Measurements from ENCODE around the gene RNF115. TPM values are rescaled to one million over a fixed set of nuclear protein-coding genes. Genes with fewer than 3 reads are reported as not detected.

RNF115 gene
- total RNA-seq, 1 donor from 2014 or later, result 15.9 TPM

DNA sequence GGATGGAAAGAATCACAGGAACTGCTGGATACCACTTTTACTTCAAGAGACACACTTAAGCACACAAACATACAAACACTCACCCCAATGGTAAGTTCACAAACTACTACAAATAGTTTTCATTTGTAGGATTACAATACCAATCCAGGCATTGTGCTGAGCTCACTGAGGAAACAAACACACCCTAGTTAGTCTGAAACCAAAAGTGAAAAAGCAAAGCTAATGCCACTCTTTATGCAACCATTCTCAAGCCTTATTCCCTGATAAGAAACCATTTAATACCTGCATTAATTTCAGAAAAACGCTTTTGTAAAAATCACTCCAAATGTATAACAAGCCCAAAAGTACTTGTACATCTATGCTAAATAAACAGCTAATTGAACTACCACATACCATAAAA, 38.3 kb downstream of the RNF115 start:
- peaks cover 38% of the 10 kb centered on the region for H3K4me1 Mint-ChIP-seq (ENCODE audit: unreplicated experiment)
- peak overlapping the region; percentile 53 for H3K27ac Mint-ChIP-seq (ENCODE audit: unreplicated experiment)
- H3K36me3 Mint-ChIP-seq (ENCODE audit: unreplicated experiment), result peaks cover 19% of the 10 kb centered on the region
- H3K4me3 Mint-ChIP-seq (ENCODE audit: unreplicated experiment), result no peak overlapping the region
- TF ChIP-seq, protein P1, sequence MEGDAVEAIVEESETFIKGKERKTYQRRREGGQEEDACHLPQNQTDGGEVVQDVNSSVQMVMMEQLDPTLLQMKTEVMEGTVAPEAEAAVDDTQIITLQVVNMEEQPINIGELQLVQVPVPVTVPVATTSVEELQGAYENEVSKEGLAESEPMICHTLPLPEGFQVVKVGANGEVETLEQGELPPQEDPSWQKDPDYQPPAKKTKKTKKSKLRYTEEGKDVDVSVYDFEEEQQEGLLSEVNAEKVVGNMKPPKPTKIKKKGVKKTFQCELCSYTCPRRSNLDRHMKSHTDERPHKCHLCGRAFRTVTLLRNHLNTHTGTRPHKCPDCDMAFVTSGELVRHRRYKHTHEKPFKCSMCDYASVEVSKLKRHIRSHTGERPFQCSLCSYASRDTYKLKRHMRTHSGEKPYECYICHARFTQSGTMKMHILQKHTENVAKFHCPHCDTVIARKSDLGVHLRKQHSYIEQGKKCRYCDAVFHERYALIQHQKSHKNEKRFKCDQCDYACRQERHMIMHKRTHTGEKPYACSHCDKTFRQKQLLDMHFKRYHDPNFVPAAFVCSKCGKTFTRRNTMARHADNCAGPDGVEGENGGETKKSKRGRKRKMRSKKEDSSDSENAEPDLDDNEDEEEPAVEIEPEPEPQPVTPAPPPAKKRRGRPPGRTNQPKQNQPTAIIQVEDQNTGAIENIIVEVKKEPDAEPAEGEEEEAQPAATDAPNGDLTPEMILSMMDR (IDR thresholded peaks at IDR 0.05), result no peak
- no peak for DNase-seq (ENCODE audit: extremely low spot score, unreplicated experiment)
- H3K9me3 Mint-ChIP-seq (ENCODE audit: unreplicated experiment), result no peaks in the 10 kb centered on the region
- H3K27me3 Mint-ChIP-seq (ENCODE audit: unreplicated experiment), result no peaks in the 10 kb centered on the region

DNA sequence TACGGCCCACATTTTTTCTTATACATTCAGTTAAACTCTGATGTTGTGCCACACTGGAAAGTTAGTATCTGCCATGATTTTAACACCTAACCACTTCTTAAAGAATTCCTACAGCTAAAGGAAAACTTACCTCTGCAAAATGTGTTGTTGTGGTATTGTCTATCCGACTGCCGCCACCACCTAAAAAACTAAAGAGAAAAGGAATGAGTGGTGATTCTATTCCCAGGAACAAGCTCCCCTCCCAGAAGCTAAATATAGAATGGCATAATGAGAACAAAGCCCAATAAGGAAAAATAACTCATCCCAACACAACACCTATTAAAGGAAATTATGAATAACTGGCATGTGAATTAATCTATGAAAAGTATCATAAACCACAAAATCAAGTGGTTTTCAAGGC, 39.5 kb downstream of the RNF115 start:
- DNase-seq (ENCODE audit: extremely low spot score, unreplicated experiment), result no peak

DNA sequence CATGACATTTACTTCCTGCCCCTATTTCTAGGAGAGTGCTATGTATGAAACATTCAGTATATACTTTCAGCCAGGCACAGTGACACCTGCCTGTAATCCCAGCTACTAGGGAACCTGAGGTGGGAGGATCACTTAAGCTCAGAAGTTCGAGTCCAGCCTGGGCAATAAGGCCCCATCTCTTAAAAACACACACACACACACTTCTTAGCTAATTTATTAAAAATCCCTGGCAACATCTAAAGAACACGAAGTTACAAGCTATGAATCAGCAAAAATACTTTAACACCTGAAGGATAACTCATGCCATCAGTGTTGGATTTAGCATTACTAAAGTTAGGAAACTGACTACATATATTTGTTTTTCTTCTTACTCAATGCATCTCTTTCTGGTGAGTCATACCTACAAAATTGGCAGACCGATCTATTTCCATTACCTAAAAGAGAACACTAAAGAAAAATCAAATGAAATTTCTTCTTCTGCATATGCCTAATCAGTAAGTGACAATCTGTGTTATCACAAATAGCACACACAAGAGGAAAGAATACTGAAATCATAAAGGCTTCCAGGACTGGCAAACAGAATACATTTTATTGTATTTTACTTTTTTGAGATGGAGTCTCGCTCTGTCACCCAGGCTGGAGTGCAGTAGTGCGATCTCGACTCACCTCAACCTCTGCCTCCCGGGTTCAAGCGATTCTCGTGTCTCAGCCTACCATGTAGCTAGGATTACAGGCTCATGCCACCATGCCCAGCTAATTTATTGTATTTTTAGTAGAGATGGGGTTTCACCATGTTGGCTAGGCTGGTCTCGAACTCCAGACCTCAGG, 41.4 kb downstream of the RNF115 start:
- H3K27me3 Mint-ChIP-seq (ENCODE audit: unreplicated experiment), result no peaks in the 10 kb centered on the region
- DNase-seq (ENCODE audit: extremely low spot score, unreplicated experiment), result no peak
- peaks cover 14% of the 10 kb centered on the region for H3K36me3 Mint-ChIP-seq (ENCODE audit: unreplicated experiment)
- H3K4me3 Mint-ChIP-seq (ENCODE audit: unreplicated experiment), result no peak overlapping the region
- H3K27ac Mint-ChIP-seq (ENCODE audit: unreplicated experiment), result peak overlapping the region; percentile 80
- TF ChIP-seq, protein P1 (IDR thresholded peaks at IDR 0.05), result no peak
- H3K4me1 Mint-ChIP-seq (ENCODE audit: unreplicated experiment), result peaks cover 40% of the 10 kb centered on the region
- H3K9me3 Mint-ChIP-seq (ENCODE audit: unreplicated experiment), result no peaks in the 10 kb centered on the region

More for the DNA sequence above, 39.5 kb downstream of the RNF115 start:
- Mint-ChIP-seq H3K27me3 (ENCODE audit: unreplicated experiment) (no peaks in the 10 kb centered on the region), H3K4me3 (ENCODE audit: unreplicated experiment) (no peak overlapping the region), H3K4me1 (ENCODE audit: unreplicated experiment) (peaks cover 38% of the 10 kb centered on the region), H3K9me3 (ENCODE audit: unreplicated experiment) (no peaks in the 10 kb centered on the region), H3K27ac (ENCODE audit: unreplicated experiment) (peak overlapping the region; percentile 5), H3K36me3 (ENCODE audit: unreplicated experiment) (peaks cover 19% of the 10 kb centered on the region)
- TF ChIP-seq, protein P1 (IDR thresholded peaks at IDR 0.05), result no peak

DNA sequence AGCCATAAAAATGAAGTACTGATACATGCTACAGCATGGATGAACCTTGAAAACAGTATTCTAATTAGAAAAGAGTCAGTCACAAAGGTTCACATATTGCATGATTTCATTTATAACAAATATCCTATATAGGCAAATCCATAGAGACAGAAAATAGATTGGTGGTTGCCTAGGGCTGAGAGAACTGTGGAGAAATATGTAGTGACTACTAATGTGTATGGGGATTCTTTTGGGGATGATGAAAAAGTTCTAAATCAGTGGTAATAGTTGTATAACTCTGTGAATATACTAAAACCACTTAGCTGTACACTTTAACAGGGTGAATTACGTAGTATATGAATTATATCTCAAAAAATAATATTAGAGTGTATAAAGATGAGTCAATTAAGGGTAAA, 45.8 kb downstream of the RNF115 start:
- DNase-seq (ENCODE audit: extremely low spot score, unreplicated experiment), result no peak
- H3K36me3 Mint-ChIP-seq (ENCODE audit: unreplicated experiment), result peaks cover 15% of the 10 kb centered on the region
- H3K4me1 Mint-ChIP-seq (ENCODE audit: unreplicated experiment), result peaks cover 22% of the 10 kb centered on the region
- TF ChIP-seq, protein P1 (IDR thresholded peaks at IDR 0.05), result no peak
- H3K4me3 Mint-ChIP-seq (ENCODE audit: unreplicated experiment), result no peak overlapping the region
- no peaks in the 10 kb centered on the region for H3K27me3 Mint-ChIP-seq (ENCODE audit: unreplicated experiment)
- no peaks in the 10 kb centered on the region for H3K9me3 Mint-ChIP-seq (ENCODE audit: unreplicated experiment)
- no peak overlapping the region for H3K27ac Mint-ChIP-seq (ENCODE audit: unreplicated experiment)

DNA sequence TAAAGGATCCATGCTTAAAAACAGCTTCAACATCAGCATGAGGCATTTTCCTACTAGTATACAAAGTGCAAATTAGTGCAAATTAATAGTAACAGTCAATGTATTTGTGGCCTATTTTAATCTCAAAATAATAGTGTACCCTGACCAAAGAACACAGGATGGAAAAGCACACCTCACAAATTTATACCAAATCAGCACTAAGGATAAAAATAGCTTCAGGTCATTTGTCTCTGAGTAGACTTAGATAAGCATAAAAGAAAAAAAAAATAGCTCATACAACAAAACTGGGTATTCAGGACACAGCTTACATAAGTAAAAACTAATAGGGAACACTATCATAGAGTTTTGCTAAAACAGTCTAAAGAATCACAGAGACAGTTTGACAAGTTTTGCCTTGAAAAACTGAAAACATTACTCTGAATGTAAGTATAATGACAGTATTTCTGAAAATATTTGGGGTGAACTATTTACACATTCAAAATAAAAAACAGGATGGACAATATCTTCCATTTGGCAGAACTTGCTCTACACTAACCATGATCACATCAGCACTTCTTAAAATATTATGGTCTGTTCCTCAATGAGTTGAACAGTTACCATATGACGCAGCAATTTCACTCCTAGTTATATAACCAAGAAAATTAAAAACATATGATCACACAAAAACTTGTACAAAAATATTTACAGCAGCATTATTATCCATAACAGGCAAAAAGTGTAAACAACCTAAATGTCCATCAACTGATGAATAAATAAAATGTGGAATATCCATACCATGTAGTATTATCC, 46.3 kb downstream of the RNF115 start:
- no peaks in the 10 kb centered on the region for H3K9me3 Mint-ChIP-seq (ENCODE audit: unreplicated experiment)
- H3K4me3 Mint-ChIP-seq (ENCODE audit: unreplicated experiment), result no peak overlapping the region
- H3K4me1 Mint-ChIP-seq (ENCODE audit: unreplicated experiment), result peaks cover 16% of the 10 kb centered on the region
- TF ChIP-seq, protein P1 (IDR thresholded peaks at IDR 0.05), result no peak
- peaks cover 21% of the 10 kb centered on the region for H3K36me3 Mint-ChIP-seq (ENCODE audit: unreplicated experiment)
- peak overlapping the region; percentile 2 for H3K27ac Mint-ChIP-seq (ENCODE audit: unreplicated experiment)
- H3K27me3 Mint-ChIP-seq (ENCODE audit: unreplicated experiment), result no peaks in the 10 kb centered on the region
- DNase-seq (ENCODE audit: extremely low spot score, unreplicated experiment), result no peak
